CD14-positive monocyte (primary cell): Measurements from ENCODE around the gene MSI2. TPM values are rescaled to one million over a fixed set of nuclear protein-coding genes. Genes with fewer than 3 reads are reported as not detected.

Source experiments
- DNase-seq, 3 donors: peaks; one replicate each; pipeline ENCODE4 v3.0.0-alpha.2; 2011 to 2022
- H2AFZ ChIP-seq: 2 replicates; pipeline ENCODE4 v1.6.0; 2012; ENCODE audit warnings: mild to moderate bottlenecking, low read depth, low read length, inconsistent platforms; ENCODE audit not compliant: insufficient read depth, poor library complexity, severe bottlenecking
- H3K27ac ChIP-seq, 2 donors: 1 replicate in 1 of 2; 2 replicates in 1 of 2; pipeline ENCODE4 v1.5.1; 2012 to 2013; ENCODE audit warnings: low read length in 2 of 2, control low read depth in 1 of 2, inconsistent platforms in 1 of 2, low read depth in 1 of 2, mild to moderate bottlenecking in 1 of 2
- H3K27me3 ChIP-seq, 2 donors: one replicate each; pipeline versions ENCODE4 v1.6.0 to v1.6.1; 2011 to 2013; ENCODE audit warnings: low read length in 2 of 2; ENCODE audit not compliant: control insufficient read depth in 2 of 2, insufficient read depth in 2 of 2
- H3K36me3 ChIP-seq, 2 donors: replicated peaks in 1 of 2; 1 replicate in 1 of 2; 2 replicates in 1 of 2; pipeline versions ENCODE4 v1.5.1 to v1.6.1; 2012 to 2013; ENCODE audit warnings: low read length in 2 of 2, control low read depth in 1 of 2, inconsistent platforms in 1 of 2, mild to moderate bottlenecking in 1 of 2; ENCODE audit not compliant: insufficient read depth in 2 of 2, control insufficient read depth in 1 of 2
- H3K4me1 ChIP-seq, 2 donors: 1 replicate in 1 of 2; 2 replicates in 1 of 2; pipeline versions ENCODE4 v1.5.1 to v1.6.1; 2012 to 2013; ENCODE audit warnings: low read length in 2 of 2, control low read depth in 1 of 2, inconsistent platforms in 1 of 2, mild to moderate bottlenecking in 1 of 2, moderate library complexity in 1 of 2; ENCODE audit not compliant: insufficient read depth in 2 of 2, control insufficient read depth in 1 of 2
- H3K4me2 ChIP-seq: replicated peaks from 2 replicates; pipeline ENCODE3; 2012; ENCODE audit warnings: low read length, moderate library complexity, mild to moderate bottlenecking; ENCODE audit not compliant: poor library complexity, severe bottlenecking; ENCODE audit errors: extremely low read depth
- H3K4me3 ChIP-seq, 3 experiments: fragments of 200-600 bp in 1 of 3; sonication (generic) in 1 of 3; replicated peaks in 1 of 3; 1 replicate in 2 of 3; 2 replicates in 1 of 3; pipeline ENCODE4 v1.5.1; 2011 to 2013; ENCODE audit warnings: low read length in 3 of 3, mild to moderate bottlenecking in 3 of 3, control low read depth in 2 of 3, low read depth in 2 of 3, inconsistent platforms in 1 of 3, moderate library complexity in 1 of 3
- H3K79me2 ChIP-seq: 2 replicates; pipeline ENCODE4 v1.6.0; 2012; ENCODE audit warnings: mild to moderate bottlenecking, control low read depth, inconsistent platforms, low read length, moderate library complexity; ENCODE audit not compliant: insufficient read depth
- H3K9ac ChIP-seq: 2 replicates; pipeline ENCODE4 v1.6.0; 2017; ENCODE audit warnings: low read length, mild to moderate bottlenecking; ENCODE audit not compliant: insufficient read depth, poor library complexity, severe bottlenecking
- H3K9me3 ChIP-seq, 2 donors: replicated peaks in 1 of 2; 1 replicate in 1 of 2; 2 replicates in 1 of 2; pipeline versions ENCODE4 v1.5.1 to v1.6.1; 2012 to 2013; ENCODE audit warnings: low read length in 2 of 2, control low read depth in 1 of 2; ENCODE audit not compliant: control insufficient read depth in 1 of 2, insufficient read depth in 1 of 2
- H4K20me1 ChIP-seq: 2 replicates; pipeline ENCODE4 v1.6.0; 2012; ENCODE audit warnings: mild to moderate bottlenecking, low read length, control low read depth, moderate library complexity; ENCODE audit not compliant: insufficient read depth
- H3K27ac Mint-ChIP-seq, 7 donors: one replicate each; pipeline ENCODE4 v1.8.0; 2020; ENCODE audit warnings: mild to moderate bottlenecking in 7 of 7, mixed read lengths in 7 of 7, moderate library complexity in 6 of 7, inconsistent platforms in 2 of 7
- H3K27me3 Mint-ChIP-seq, 3 donors: one replicate each; pipeline ENCODE4 v1.8.0; 2021 to 2022; ENCODE audit warnings: low read depth in 3 of 3, mild to moderate bottlenecking in 3 of 3, mixed read lengths in 3 of 3, moderate library complexity in 3 of 3, inconsistent platforms in 1 of 3
- H3K36me3 Mint-ChIP-seq, 2 donors: one replicate each; pipeline ENCODE4 v1.8.0; 2020; ENCODE audit warnings: mixed read lengths in 2 of 2, inconsistent platforms in 1 of 2, mild to moderate bottlenecking in 1 of 2
- H3K4me1 Mint-ChIP-seq: one replicate; pipeline ENCODE4 v1.8.0; 2020; ENCODE audit warnings: mild to moderate bottlenecking, mixed read lengths
- H3K4me3 Mint-ChIP-seq, 2 donors: one replicate each; pipeline ENCODE4 v1.8.0; 2020; ENCODE audit warnings: mild to moderate bottlenecking in 2 of 2, mixed read lengths in 2 of 2, moderate library complexity in 1 of 2
- H3K9me3 Mint-ChIP-seq, 7 donors: one replicate each; pipeline ENCODE4 v1.8.0; 2020 to 2022; ENCODE audit warnings: mixed read lengths in 7 of 7, mild to moderate bottlenecking in 6 of 7, moderate library complexity in 6 of 7, inconsistent platforms in 2 of 7
- WGBS: methylation state at CpG from one replicate; pipeline ENCODE4 v1.1.5; 2013; ENCODE audit warnings: missing lambda C conversion rate; ENCODE audit not compliant: insufficient coverage; 5-methylcytosine and 5-hydroxymethylcytosine counted together
- intact Hi-C, 2 donors: fragments of 100-400 bp; cut with micrococcal nuclease; formaldehyde crosslinking; loops; one replicate each; pipeline versions ENCODE4 v1.15.0 to v1.15.1; 2023
- polyA plus RNA-seq, 3 donors: library from polyadenylated mRNA; depleted of rRNA in 1 of 3; unstranded in 2 of 3; stranded (reverse) in 1 of 3; fragments of 300-500 nt in 2 of 3; fragments of >200 nt in 1 of 3; fragmentation: Illumina TruSeq in 2 of 3; gene quantifications; 1 replicate in 2 of 3; 2 replicates in 1 of 3; pipeline ENCODE4 v1.2.3, GENCODE V29; 2012 to 2021
- TF ChIP-seq, protein P1 (sequence below): fragments of 200-600 bp; IDR thresholded peaks from one replicate; pipeline ENCODE4 v1.8.0; 2022; ENCODE audit warnings: antibody characterized with exemption, mild to moderate bottlenecking

The MSI2 gene
- polyA plus RNA-seq, 3 donors, result 0.20 to 6.6 (median 0.37) TPM

DNA sequence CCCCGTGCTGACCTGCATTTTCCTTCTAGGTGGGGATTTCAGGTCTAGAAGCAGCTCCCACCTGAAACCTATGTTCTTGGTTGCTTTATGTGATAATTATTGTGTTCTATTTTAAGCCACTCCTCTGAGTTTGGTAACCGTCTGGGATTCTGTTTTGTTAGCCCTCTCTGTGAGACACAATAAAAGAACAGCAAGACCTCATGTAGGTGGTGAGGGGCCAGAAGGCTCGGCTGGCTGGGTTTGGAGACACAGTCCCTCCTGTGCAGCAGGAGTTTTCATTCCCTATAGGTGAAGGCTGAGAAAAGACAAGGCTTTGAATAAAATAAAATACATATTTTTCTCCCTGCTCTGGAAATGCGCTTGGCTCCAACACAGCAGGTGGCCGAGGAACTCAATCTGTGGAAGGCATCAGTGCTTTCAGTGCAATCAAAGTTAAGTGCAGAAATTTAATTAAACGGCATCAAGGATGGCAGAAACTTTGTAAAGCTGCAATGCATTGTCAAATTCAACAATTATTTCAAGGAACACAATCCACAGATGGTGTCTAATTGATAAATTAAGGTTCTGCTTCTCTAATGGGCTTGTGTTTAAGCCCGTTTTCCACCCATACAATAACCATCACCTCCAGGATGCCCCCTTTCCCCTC lies 107.8 kb downstream of the MSI2 start:
- H3K4me3 ChIP-seq, result no peak overlapping the region
- H3K4me3 Mint-ChIP-seq, result no peak overlapping the region
- H3K27ac ChIP-seq, result no peak overlapping the region
- H3K36me3 Mint-ChIP-seq, result peaks cover 0 to 2% of the 10 kb centered on the region in 2 donors
- H3K4me1 Mint-ChIP-seq, result peaks cover 17% of the 10 kb centered on the region
- H3K9me3 ChIP-seq, result no peaks in the 10 kb centered on the region
- WGBS, result 74% methylated on average over 3 of the region's 7 CpGs
- no peak overlapping the region for H3K9ac ChIP-seq
- no peak overlapping the region for H2AFZ ChIP-seq
- intact Hi-C loops, result no loop called here
- H3K36me3 ChIP-seq, result no peaks in the 10 kb centered on the region
- no peak for DNase-seq
- no peaks in the 10 kb centered on the region for H3K27me3 ChIP-seq
- peaks cover 0 to 3% (median 2%) of the 10 kb centered on the region in 3 donors for H3K27me3 Mint-ChIP-seq
- no peaks in the 10 kb centered on the region for H3K79me2 ChIP-seq
- TF ChIP-seq, protein P1, sequence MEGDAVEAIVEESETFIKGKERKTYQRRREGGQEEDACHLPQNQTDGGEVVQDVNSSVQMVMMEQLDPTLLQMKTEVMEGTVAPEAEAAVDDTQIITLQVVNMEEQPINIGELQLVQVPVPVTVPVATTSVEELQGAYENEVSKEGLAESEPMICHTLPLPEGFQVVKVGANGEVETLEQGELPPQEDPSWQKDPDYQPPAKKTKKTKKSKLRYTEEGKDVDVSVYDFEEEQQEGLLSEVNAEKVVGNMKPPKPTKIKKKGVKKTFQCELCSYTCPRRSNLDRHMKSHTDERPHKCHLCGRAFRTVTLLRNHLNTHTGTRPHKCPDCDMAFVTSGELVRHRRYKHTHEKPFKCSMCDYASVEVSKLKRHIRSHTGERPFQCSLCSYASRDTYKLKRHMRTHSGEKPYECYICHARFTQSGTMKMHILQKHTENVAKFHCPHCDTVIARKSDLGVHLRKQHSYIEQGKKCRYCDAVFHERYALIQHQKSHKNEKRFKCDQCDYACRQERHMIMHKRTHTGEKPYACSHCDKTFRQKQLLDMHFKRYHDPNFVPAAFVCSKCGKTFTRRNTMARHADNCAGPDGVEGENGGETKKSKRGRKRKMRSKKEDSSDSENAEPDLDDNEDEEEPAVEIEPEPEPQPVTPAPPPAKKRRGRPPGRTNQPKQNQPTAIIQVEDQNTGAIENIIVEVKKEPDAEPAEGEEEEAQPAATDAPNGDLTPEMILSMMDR, result no peak
- H4K20me1 ChIP-seq, result no peaks in the 10 kb centered on the region
- no peak overlapping the region for H3K27ac Mint-ChIP-seq
- H3K4me2 ChIP-seq, result no peak overlapping the region
- peaks cover 0 to 6% of the 10 kb centered on the region in 2 donors for H3K4me1 ChIP-seq
- H3K9me3 Mint-ChIP-seq, result no peaks in the 10 kb centered on the region

DNA sequence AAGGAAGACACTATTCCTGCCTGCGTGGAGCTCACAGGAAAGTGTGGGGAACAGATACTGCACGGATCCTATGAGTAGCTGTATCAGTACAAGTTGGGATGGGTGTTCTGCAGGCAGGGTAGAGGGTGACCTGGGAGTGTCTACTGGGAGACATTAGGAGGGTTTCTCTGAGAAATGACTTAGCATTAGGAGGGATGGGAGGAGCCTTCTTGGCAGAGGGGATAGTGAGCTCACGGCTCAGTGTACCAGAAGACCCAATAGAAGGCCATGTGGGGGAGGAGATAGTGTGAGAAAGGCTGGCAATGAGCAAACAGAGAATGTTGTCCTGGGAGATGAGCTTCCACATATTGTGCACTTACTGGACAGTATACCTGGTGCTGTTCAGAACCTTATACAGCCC lies 109.1 kb downstream of the MSI2 start:
- peak overlapping the region in 1 of 7 donors; percentile 32 for H3K27ac Mint-ChIP-seq
- no peak for DNase-seq

More for the DNA sequence above, 109.1 kb downstream of the MSI2 start:
- no peak overlapping the region for H3K4me3 Mint-ChIP-seq
- H4K20me1 ChIP-seq, result no peaks in the 10 kb centered on the region
- no peaks in the 10 kb centered on the region for H3K27me3 ChIP-seq
- no peak overlapping the region for H3K27ac ChIP-seq
- no peaks in the 10 kb centered on the region for H3K36me3 ChIP-seq
- intact Hi-C loops, result no loop called here
- H3K4me2 ChIP-seq, result no peak overlapping the region
- peak overlapping the region; percentile 22 for H3K9ac ChIP-seq
- peaks cover 29% of the 10 kb centered on the region for H3K4me1 Mint-ChIP-seq
- H3K27me3 Mint-ChIP-seq, result peaks cover 0 to 3% (median 2%) of the 10 kb centered on the region in 3 donors
- H3K4me1 ChIP-seq, result peaks cover 5 to 11% of the 10 kb centered on the region in 2 donors
- no peaks in the 10 kb centered on the region for H3K9me3 Mint-ChIP-seq
- 13% methylated on average over 3 of the region's 3 CpGs for WGBS
- H3K4me3 ChIP-seq, result no peak overlapping the region
- no peak overlapping the region for H2AFZ ChIP-seq
- TF ChIP-seq, protein P1, result no peak
- no peaks in the 10 kb centered on the region for H3K9me3 ChIP-seq
- peaks cover 0 to 2% of the 10 kb centered on the region in 2 donors for H3K36me3 Mint-ChIP-seq
- no peaks in the 10 kb centered on the region for H3K79me2 ChIP-seq
